HL-60 (cell line): ENCODE data around the gene MECR.

ENCODE experiments used
- CTCF ChIP-seq: IDR thresholded peaks from one replicate; pipeline ENCODE4 v1.5.1; 2011; ENCODE audit warnings: low read length, control low read depth, inconsistent platforms; ENCODE audit not compliant: insufficient read depth
- GABPA ChIP-seq: IDR thresholded peaks from 2 replicates; pipeline ENCODE4 v1.6.1; 2012; ENCODE audit warnings: low read depth
- POLR2AphosphoS5 ChIP-seq: IDR thresholded peaks from 2 replicates; pipeline ENCODE4 v1.6.1; 2012; ENCODE audit warnings: low read depth
- SPI1 ChIP-seq: IDR thresholded peaks from 2 replicates; pipeline ENCODE4 v1.6.1; 2012; ENCODE audit warnings: low read depth, mild to moderate bottlenecking, borderline replicate concordance

GRCh38 chr1:29249170-29249691 lies 18.5 kb upstream of the MECR start:
- TF ChIP-seq POLR2AphosphoS5: no peak
- no peak for TF ChIP-seq CTCF
- no peak for TF ChIP-seq SPI1
- TF ChIP-seq GABPA: no peak
